Epithelial cell of proximal tubule (primary cell): Measurements from ENCODE around the gene PLOD3. TPM values are rescaled to one million over a fixed set of nuclear protein-coding genes. Genes with fewer than 3 reads are reported as not detected.

Experiments used
- DNase-seq: peaks from one replicate; pipeline ENCODE4 v3.0.0-alpha.2; 2011; ENCODE audit warnings: low read depth
- H3K4me3 ChIP-seq: 2 replicates; pipeline ENCODE4 v1.5.1; 2011; ENCODE audit warnings: low read depth, mild to moderate bottlenecking, low read length
- total RNA-seq: library from RNA; depleted of rRNA; stranded (reverse); fragments of >200 nt; gene quantifications from 2 replicates; pipeline ENCODE4 v1.2.3, GENCODE V29; 2015
- TF ChIP-seq, protein P1 (sequence below): conservative IDR thresholded peaks from 2 replicates; pipeline ENCODE4 v1.5.1; 2012; ENCODE audit warnings: low read depth, mild to moderate bottlenecking, low read length

Gene PLOD3
- total RNA-seq, 1 donor from 2014 or later: 75.0 TPM

GRCh38 chr7:101156277-101156676, 61.1 kb downstream of the PLOD3 start:
- TF ChIP-seq, protein P1, sequence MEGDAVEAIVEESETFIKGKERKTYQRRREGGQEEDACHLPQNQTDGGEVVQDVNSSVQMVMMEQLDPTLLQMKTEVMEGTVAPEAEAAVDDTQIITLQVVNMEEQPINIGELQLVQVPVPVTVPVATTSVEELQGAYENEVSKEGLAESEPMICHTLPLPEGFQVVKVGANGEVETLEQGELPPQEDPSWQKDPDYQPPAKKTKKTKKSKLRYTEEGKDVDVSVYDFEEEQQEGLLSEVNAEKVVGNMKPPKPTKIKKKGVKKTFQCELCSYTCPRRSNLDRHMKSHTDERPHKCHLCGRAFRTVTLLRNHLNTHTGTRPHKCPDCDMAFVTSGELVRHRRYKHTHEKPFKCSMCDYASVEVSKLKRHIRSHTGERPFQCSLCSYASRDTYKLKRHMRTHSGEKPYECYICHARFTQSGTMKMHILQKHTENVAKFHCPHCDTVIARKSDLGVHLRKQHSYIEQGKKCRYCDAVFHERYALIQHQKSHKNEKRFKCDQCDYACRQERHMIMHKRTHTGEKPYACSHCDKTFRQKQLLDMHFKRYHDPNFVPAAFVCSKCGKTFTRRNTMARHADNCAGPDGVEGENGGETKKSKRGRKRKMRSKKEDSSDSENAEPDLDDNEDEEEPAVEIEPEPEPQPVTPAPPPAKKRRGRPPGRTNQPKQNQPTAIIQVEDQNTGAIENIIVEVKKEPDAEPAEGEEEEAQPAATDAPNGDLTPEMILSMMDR: peak; percentile 44
- H3K4me3 ChIP-seq: no peak overlapping the region
- no peak for DNase-seq

Other genes starting within 250 kb of the PLOD3 start
- gene MUC12, start 248.0 kb downstream of the PLOD3 start, total RNA-seq: 1.7 TPM in 1 of 2 replicates, not detected in the other
- gene MUC17, start 197.5 kb downstream of the PLOD3 start, total RNA-seq: not detected in 2 replicates
- 9.2 and 9.4 TPM in 2 replicates for gene TRIM56, start 132.1 kb downstream of the PLOD3 start, total RNA-seq
- gene SERPINE1, start 90.5 kb downstream of the PLOD3 start, total RNA-seq: 160 and 249 TPM in 2 replicates
- 178 and 190 TPM in 2 replicates for gene AP1S1, start 63.1 kb downstream of the PLOD3 start, total RNA-seq
- 1.4 and 20.9 TPM in 2 replicates for gene VGF, start 52.0 kb downstream of the PLOD3 start, total RNA-seq
- gene NAT16, start 37.3 kb downstream of the PLOD3 start, total RNA-seq: 0.12 TPM in 1 of 2 replicates, not detected in the other
- gene MOGAT3, start 16.5 kb downstream of the PLOD3 start, total RNA-seq: not detected in 2 replicates
- gene ZNHIT1, start 584 bp upstream of the PLOD3 start, total RNA-seq: 119 and 129 TPM in 2 replicates
- gene CLDN15, start 20.2 kb upstream of the PLOD3 start, total RNA-seq: 1.9 and 3.3 TPM in 2 replicates
- 189 and 215 TPM in 2 replicates for gene FIS1, start 27.5 kb upstream of the PLOD3 start, total RNA-seq
- 36.6 and 45.3 TPM in 2 replicates for gene IFT22, start 104.2 kb upstream of the PLOD3 start, total RNA-seq
- not detected in 2 replicates for gene COL26A1, start 145.3 kb upstream of the PLOD3 start, total RNA-seq